HG02678 (cell line): ENCODE data around the gene IRAK1.

Experiments used
- ATAC-seq: cut with Tn5 transposase; IDR thresholded peaks from one replicate; pipeline ENCODE4 v1.9.1; 2021; ENCODE audit warnings: mild to moderate bottlenecking, moderate library complexity; ENCODE audit not compliant: unreplicated experiment

The IRAK1 gene

GRCh38 chrX:154020536-154021115, 924 bp upstream of the IRAK1 start:
- no peak for ATAC-seq

- ATAC-seq = no peak
Observed at GRCh38 chrX:154019061-154019621, 561 bp downstream of the IRAK1 start.

GRCh38 chrX:154018518-154019060, 1.1 kb downstream of the IRAK1 start:
- no peak for ATAC-seq

- ATAC-seq = no peak
Observed at GRCh38 chrX:154017766-154018517, 1.8 kb downstream of the IRAK1 start.

GRCh38 chrX:154016366-154017076, 3.2 kb downstream of the IRAK1 start:
- no peak for ATAC-seq

GRCh38 chrX:154015581-154016264, 4.0 kb downstream of the IRAK1 start:
- ATAC-seq = no peak

GRCh38 chrX:154014429-154015380, 5.0 kb downstream of the IRAK1 start:
- no peak for ATAC-seq

GRCh38 chrX:154013614-154014360, 5.9 kb downstream of the IRAK1 start:
- ATAC-seq = no peak

- no peak for ATAC-seq
Observed at GRCh38 chrX:154013001-154013421, 6.7 kb downstream of the IRAK1 start.

GRCh38 chrX:154012336-154012991, 7.2 kb downstream of the IRAK1 start:
- ATAC-seq = no peak

GRCh38 chrX:154011376-154012335, 8.0 kb downstream of the IRAK1 start:
- no peak for ATAC-seq

GRCh38 chrX:154010330-154011087, 9.2 kb downstream of the IRAK1 start:
- no peak for ATAC-seq

- ATAC-seq = peak; percentile 36
Observed at GRCh38 chrX:154008521-154008920, 11.2 kb downstream of the IRAK1 start.

- no peak for ATAC-seq
Observed at GRCh38 chrX:154006947-154007346, 12.8 kb downstream of the IRAK1 start.

GRCh38 chrX:154004315-154004714, 15.4 kb downstream of the IRAK1 start:
- no peak for ATAC-seq

GRCh38 chrX:154002215-154002719, 17.4 kb downstream of the IRAK1 start:
- peak; percentile 54 for ATAC-seq
